ENCODE results near the gene ARL15.

The ARL15 gene

GRCh38 chr5:53927668-53928247 is 382.6 kb downstream of the ARL15 start:
- DNase-seq: no peak

GRCh38 chr5:53926026-53926425 is 384.3 kb downstream of the ARL15 start:
- no peak for DNase-seq

GRCh38 chr5:53924392-53924791 is 386.0 kb downstream of the ARL15 start:
- DNase-seq: no peak

- DNase-seq: no peak
These were observed 386.4 kb downstream of the ARL15 start for GRCh38 chr5:53923961-53924360.

GRCh38 chr5:53922508-53923498 is 387.6 kb downstream of the ARL15 start:
- no peak for DNase-seq

- DNase-seq: no peak
These were observed 392.5 kb downstream of the ARL15 start for GRCh38 chr5:53917826-53918225.

GRCh38 chr5:53917095-53917494 is 393.3 kb downstream of the ARL15 start:
- no peak for DNase-seq

- no peak for DNase-seq
These were observed 395.3 kb downstream of the ARL15 start for GRCh38 chr5:53915120-53915519.

- DNase-seq: no peak
These were observed 396.4 kb downstream of the ARL15 start for GRCh38 chr5:53913941-53914340.

GRCh38 chr5:53908757-53909156 is 401.6 kb downstream of the ARL15 start:
- no peak for DNase-seq

- no peak for DNase-seq
These were observed 402.5 kb downstream of the ARL15 start for GRCh38 chr5:53907827-53908226.

- DNase-seq: no peak
These were observed 403.6 kb downstream of the ARL15 start for GRCh38 chr5:53906736-53907135.

- no peak for DNase-seq
These were observed 408.0 kb downstream of the ARL15 start for GRCh38 chr5:53902296-53902907.

- no peak for DNase-seq
These were observed 409.7 kb downstream of the ARL15 start for GRCh38 chr5:53900677-53901076.

- DNase-seq: no peak
These were observed 415.2 kb downstream of the ARL15 start for GRCh38 chr5:53895091-53895683.

GRCh38 chr5:53893626-53894025 is 416.7 kb downstream of the ARL15 start:
- no peak for DNase-seq

- DNase-seq: no peak
These were observed 418.1 kb downstream of the ARL15 start for GRCh38 chr5:53892224-53892623.

GRCh38 chr5:53891159-53891558 is 419.2 kb downstream of the ARL15 start:
- no peak for DNase-seq

- no peak for DNase-seq
These were observed 419.9 kb downstream of the ARL15 start for GRCh38 chr5:53890490-53890889.

- DNase-seq: no peak
These were observed 425.5 kb downstream of the ARL15 start for GRCh38 chr5:53884844-53885243.

- DNase-seq: no peak
These were observed 426.0 kb downstream of the ARL15 start for GRCh38 chr5:53884417-53884816.

- no peak for DNase-seq
These were observed 427.7 kb downstream of the ARL15 start for GRCh38 chr5:53882676-53883031.

- DNase-seq: no peak
These were observed 428.2 kb downstream of the ARL15 start for GRCh38 chr5:53882006-53882675.

Data from NCI-H1092 (cell line).